Measurements from ENCODE around the gene CLIP1. TPM values are rescaled to one million over a fixed set of nuclear protein-coding genes. Genes with fewer than 3 reads are reported as not detected.
A peak's percentile ranks its signal among the peaks of the same experiment; 100 is the strongest.

CLIP1 gene
- total RNA-seq, 1 experiment from 2014 or later: 62.2 TPM

DNA sequence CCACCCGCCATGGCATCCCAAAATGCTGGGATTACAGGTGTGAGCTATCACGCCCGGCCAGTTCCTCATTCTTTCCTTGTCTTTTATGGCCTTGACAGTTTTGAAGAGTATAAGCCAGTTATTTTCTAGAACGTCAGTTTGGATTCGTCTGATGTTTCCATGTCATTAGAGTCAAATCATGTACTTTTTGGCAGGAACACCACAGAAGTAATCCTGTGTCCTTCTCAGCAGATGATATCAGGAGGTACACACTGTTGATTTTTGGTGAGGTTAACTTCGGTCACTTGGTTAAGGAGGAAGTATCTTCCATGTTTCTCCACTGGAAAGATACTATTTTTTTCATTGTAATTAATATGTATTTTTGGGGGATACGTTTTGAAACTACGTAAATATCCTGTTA, 131.0 kb downstream of the CLIP1 start:
- CTCF ChIA-PET: no interaction called here
- intact Hi-C loops (cut with micrococcal nuclease; ENCODE audit: unreplicated experiment): no loop called here
- Histone ChIP-seq H3K4me3 (ENCODE audit: low read depth, low read length, poor library complexity, severe bottlenecking) (no peak overlapping the region), H3K27ac (ENCODE audit: low read depth, low read length, poor library complexity, severe bottlenecking) (no peak overlapping the region), H3K4me1 (ENCODE audit: insufficient read depth, low read length, poor library complexity, severe bottlenecking) (no peaks in the 10 kb centered on the region), H3K36me3 (ENCODE audit: insufficient read depth, low read length, poor library complexity, severe bottlenecking) (no peaks in the 10 kb centered on the region), H3K9me3 (ENCODE audit: low read depth, low read length, poor library complexity, severe bottlenecking) (no peaks in the 10 kb centered on the region), H3K27me3 (replicated peaks; ENCODE audit: insufficient read depth, low read depth, low read length, poor library complexity) (no peaks in the 10 kb centered on the region)
- no TSS peak for BruUV-seq (replicated peaks)
- POLR2A ChIA-PET (ENCODE audit: low non-redundant PET): no interaction called here
- TF ChIP-seq, protein P1, sequence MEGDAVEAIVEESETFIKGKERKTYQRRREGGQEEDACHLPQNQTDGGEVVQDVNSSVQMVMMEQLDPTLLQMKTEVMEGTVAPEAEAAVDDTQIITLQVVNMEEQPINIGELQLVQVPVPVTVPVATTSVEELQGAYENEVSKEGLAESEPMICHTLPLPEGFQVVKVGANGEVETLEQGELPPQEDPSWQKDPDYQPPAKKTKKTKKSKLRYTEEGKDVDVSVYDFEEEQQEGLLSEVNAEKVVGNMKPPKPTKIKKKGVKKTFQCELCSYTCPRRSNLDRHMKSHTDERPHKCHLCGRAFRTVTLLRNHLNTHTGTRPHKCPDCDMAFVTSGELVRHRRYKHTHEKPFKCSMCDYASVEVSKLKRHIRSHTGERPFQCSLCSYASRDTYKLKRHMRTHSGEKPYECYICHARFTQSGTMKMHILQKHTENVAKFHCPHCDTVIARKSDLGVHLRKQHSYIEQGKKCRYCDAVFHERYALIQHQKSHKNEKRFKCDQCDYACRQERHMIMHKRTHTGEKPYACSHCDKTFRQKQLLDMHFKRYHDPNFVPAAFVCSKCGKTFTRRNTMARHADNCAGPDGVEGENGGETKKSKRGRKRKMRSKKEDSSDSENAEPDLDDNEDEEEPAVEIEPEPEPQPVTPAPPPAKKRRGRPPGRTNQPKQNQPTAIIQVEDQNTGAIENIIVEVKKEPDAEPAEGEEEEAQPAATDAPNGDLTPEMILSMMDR (conservative IDR thresholded peaks at IDR 0.05; ENCODE audit: low read depth, low read length): no peak
- TF ChIP-seq EZH2 (IDR thresholded peaks at IDR 0.05; ENCODE audit: borderline replicate concordance, low read depth, low read length, poor library complexity, severe bottlenecking): no peak
- DNase-seq (ENCODE audit: low spot score): no peak

DNA sequence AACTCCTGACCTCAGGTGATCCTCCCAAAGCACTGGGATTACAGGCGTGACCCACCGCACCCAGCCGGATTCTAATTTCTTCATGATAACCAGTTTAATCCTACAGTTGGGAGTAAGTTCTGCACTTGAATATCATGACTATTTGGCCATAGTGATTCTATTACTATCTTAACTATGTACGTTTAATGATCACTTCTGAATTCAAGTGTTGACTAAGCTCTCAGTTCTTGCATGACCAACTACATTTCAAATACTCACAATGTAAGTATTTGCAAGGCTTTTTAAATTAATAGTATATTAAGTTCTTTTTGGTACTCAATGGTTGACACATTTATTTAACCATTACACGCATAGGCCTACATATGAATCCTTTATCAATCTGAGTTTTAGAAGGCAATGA, 138.8 kb downstream of the CLIP1 start:
- H3K36me3 ChIP-seq (ENCODE audit: insufficient read depth, low read length, poor library complexity, severe bottlenecking): no peaks in the 10 kb centered on the region
- no peak overlapping the region for H3K4me3 ChIP-seq (ENCODE audit: low read depth, low read length, poor library complexity, severe bottlenecking)
- TF ChIP-seq EZH2 (IDR thresholded peaks at IDR 0.05; ENCODE audit: borderline replicate concordance, low read depth, low read length, poor library complexity, severe bottlenecking): no peak
- TF ChIP-seq, protein P1 (conservative IDR thresholded peaks at IDR 0.05; ENCODE audit: low read depth, low read length): no peak
- H3K27me3 ChIP-seq (replicated peaks; ENCODE audit: insufficient read depth, low read depth, low read length, poor library complexity): no peaks in the 10 kb centered on the region
- peaks cover 14% of the 10 kb centered on the region for H3K4me1 ChIP-seq (ENCODE audit: insufficient read depth, low read length, poor library complexity, severe bottlenecking)
- intact Hi-C loops (cut with micrococcal nuclease; ENCODE audit: unreplicated experiment): no loop called here
- ChIA-PET POLR2A (ENCODE audit: low non-redundant PET) (no interaction called here), CTCF (no interaction called here)
- BruUV-seq (replicated peaks): no TSS peak
- no peak overlapping the region for H3K27ac ChIP-seq (ENCODE audit: low read depth, low read length, poor library complexity, severe bottlenecking)
- no peak for DNase-seq (ENCODE audit: low spot score)
- H3K9me3 ChIP-seq (ENCODE audit: low read depth, low read length, poor library complexity, severe bottlenecking): no peaks in the 10 kb centered on the region

DNA sequence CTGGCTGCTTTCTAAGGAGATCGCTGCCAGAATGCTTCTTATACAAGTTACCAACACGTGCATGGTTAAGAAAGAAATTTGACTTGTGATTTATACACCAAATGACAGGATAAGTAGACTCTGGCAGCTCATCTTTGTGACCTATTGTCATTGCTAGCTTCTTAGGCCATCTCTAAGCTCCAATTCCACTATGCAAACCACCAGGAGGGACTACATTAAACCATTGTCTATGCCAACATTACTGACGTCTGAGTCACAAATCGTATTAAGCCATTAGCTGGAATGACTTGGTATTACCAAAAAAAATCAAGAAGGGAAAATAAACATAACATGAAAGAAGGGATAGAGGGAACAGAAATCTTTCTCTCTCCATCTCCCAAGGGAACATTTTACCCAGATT, 140.4 kb downstream of the CLIP1 start:
- intact Hi-C loops (cut with micrococcal nuclease; ENCODE audit: unreplicated experiment): no loop called here
- peak; percentile 90 for DNase-seq (ENCODE audit: low spot score)
- peaks cover 14% of the 10 kb centered on the region for H3K4me1 ChIP-seq (ENCODE audit: insufficient read depth, low read length, poor library complexity, severe bottlenecking)
- no peaks in the 10 kb centered on the region for H3K9me3 ChIP-seq (ENCODE audit: low read depth, low read length, poor library complexity, severe bottlenecking)
- ChIA-PET CTCF (no interaction called here), POLR2A (ENCODE audit: low non-redundant PET) (no interaction called here)
- no TSS peak for BruUV-seq (replicated peaks)
- TF ChIP-seq, protein P1 (conservative IDR thresholded peaks at IDR 0.05; ENCODE audit: low read depth, low read length): no peak
- TF ChIP-seq EZH2 (IDR thresholded peaks at IDR 0.05; ENCODE audit: borderline replicate concordance, low read depth, low read length, poor library complexity, severe bottlenecking): no peak
- H3K27me3 ChIP-seq (replicated peaks; ENCODE audit: insufficient read depth, low read depth, low read length, poor library complexity): no peaks in the 10 kb centered on the region
- peaks cover 6% of the 10 kb centered on the region for H3K36me3 ChIP-seq (ENCODE audit: insufficient read depth, low read length, poor library complexity, severe bottlenecking)
- peak overlapping the region; percentile 35 for H3K27ac ChIP-seq (ENCODE audit: low read depth, low read length, poor library complexity, severe bottlenecking)
- no peak overlapping the region for H3K4me3 ChIP-seq (ENCODE audit: low read depth, low read length, poor library complexity, severe bottlenecking)

All from A673 (cell line).